GM10847 (cell line): ENCODE measurements around the gene CCDC183.

ENCODE experiments used
- POLR2A ChIP-seq: IDR thresholded peaks from 2 replicates; pipeline ENCODE4 v1.6.1; 2011; ENCODE audit not compliant: insufficient read length; ENCODE audit errors: extremely low read depth

The CCDC183 gene

DNA sequence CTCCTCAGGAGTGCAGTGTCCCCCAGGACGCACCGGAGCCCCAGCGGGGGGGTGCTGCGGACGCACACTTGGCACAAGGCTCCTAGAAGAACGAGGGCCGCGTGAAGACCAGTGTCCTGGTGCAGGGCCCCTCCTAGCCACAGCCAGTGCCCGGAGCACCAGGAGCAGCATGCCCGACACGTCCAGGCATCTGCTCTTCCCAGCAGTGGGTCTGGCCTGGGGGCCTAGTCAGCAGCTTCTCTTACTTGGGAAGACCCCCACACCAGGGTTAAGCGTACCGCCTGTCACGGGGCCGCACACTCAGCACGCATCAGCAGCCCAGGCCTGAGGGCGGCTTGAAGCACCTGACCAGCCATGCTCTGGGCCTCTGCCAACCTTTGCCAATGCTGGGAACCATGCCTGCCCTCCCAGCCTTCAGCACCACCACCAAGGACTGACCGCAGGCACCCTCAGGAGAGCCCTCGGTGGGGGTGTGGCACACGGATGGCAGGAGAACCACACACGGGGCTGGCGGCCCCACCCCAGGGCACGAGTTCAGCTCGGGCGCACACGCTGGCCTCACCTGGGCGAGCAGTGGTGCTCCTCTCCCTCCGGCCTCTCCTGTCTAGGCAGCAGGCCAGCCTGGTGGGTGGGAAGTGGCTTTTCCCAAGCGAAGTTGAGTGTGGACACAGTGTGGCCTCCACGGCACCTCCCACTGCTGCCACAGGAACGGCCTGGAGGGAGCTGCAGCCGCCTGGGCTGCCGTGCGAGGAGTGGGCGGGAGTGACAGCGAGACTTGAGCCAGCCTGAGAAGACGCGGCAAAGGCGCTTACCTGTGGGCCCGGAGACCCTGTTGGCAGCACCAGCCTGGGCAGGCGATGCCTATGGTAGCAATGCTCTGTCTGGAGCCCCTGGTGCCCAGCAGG is 34.1 kb downstream of the CCDC183 start:
- TF ChIP-seq POLR2A, result no peak

GRCh38 chr9:136831002-136831719 is 35.0 kb downstream of the CCDC183 start:
- no peak for TF ChIP-seq POLR2A

GRCh38 chr9:136831720-136832104 is 35.6 kb downstream of the CCDC183 start:
- no peak for TF ChIP-seq POLR2A

- no peak for TF ChIP-seq POLR2A
Measured at GRCh38 chr9:136832581-136832980, 36.4 kb downstream of the CCDC183 start.

- TF ChIP-seq POLR2A, result no peak
Measured at GRCh38 chr9:136835162-136835931, 39.2 kb downstream of the CCDC183 start.

GRCh38 chr9:136835932-136836904 is 40.1 kb downstream of the CCDC183 start:
- TF ChIP-seq POLR2A, result no peak

DNA sequence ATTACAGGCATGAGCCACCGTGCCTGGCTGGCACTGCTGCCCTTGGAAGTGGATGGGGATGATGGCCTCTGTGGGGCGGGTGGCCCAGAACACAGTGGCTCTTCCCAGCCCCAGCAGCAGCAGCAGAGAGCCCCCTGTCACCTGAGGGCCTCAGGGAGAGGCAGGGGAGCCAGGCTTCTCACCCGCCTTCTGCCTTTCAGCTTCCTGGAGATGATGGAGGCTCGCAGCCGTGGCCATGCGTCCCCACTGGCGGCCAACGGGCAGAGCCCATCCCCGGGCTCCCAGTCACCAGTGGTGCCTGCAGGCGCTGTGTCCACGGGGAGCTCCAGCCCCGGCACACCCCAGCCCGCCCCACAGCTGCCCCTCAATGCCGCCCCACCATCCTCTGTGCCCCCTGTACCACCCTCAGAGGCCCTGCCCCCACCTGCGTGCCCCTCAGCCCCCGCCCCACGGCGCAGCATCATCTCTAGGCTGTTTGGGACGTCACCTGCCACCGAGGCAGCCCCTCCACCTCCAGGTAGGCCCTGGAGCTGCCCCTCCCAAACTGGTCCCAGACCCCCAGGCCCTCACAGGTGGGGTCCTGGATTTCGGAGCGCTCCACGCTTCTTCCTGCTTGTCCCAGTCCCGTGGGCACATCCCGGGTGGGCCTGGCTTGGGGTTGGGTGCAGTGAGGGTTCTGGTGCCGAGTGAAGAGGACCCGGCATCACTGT is 41.2 kb downstream of the CCDC183 start:
- no peak for TF ChIP-seq POLR2A

- no peak for TF ChIP-seq POLR2A
Measured at GRCh38 chr9:136838314-136839228, 42.4 kb downstream of the CCDC183 start.

DNA sequence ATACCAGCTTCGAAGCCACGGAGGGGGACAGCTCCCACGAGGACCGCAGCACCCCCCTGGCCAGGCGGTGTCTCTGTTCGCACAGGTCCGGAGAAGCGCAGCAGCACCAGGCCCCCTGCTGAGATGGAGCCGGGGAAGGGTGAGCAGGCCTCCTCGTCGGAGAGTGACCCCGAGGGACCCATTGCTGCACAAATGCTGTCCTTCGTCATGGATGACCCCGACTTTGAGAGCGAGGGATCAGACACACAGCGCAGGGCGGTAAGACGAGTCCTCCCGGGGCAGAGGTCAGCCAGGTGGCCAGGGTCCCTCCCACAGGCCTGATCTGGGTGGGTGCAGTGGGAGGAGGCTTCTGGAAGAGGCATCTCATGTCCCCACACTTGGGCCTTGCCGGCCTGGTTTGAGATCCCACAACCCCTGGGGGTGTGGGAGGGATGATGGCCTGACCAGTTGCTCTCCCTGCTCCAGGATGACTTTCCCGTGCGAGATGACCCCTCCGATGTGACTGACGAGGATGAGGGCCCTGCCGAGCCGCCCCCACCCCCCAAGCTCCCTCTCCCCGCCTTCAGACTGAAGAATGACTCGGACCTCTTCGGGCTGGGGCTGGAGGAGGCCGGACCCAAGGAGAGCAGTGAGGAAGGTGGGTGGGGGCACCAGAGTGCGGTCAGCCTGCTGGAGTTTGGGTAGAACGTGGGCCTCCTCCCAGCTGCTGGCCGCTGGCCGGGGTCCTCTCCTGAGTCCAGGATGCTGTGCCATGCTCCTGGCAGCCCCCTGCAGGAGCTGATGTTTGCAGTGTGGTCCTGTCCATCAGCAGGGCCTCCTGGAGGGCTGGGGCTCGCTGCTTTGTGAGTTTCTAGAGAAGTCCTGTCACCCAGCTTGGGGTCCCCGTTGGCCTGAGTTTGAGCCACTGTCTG is 43.3 kb downstream of the CCDC183 start:
- no peak for TF ChIP-seq POLR2A

- TF ChIP-seq POLR2A, result no peak
Measured at GRCh38 chr9:136840140-136840876, 44.2 kb downstream of the CCDC183 start.
